Activated CD8-positive, alpha-beta memory T cell treated with anti-CD3 and anti-CD28 coated beads, Interleukin-2, amount 50 U/mL, for 4 hours (primary cell): ENCODE measurements around the gene COL12A1.
"Not testable (repeated sequence)": the region's sequence is repeated elsewhere in the genome, so short reads cannot be mapped to it uniquely, and the experiment has no call there.

ENCODE experiments used
- DNase-seq: peaks from one replicate; pipeline ENCODE4 v3.0.0-alpha.2; 2020

COL12A1 gene

DNA sequence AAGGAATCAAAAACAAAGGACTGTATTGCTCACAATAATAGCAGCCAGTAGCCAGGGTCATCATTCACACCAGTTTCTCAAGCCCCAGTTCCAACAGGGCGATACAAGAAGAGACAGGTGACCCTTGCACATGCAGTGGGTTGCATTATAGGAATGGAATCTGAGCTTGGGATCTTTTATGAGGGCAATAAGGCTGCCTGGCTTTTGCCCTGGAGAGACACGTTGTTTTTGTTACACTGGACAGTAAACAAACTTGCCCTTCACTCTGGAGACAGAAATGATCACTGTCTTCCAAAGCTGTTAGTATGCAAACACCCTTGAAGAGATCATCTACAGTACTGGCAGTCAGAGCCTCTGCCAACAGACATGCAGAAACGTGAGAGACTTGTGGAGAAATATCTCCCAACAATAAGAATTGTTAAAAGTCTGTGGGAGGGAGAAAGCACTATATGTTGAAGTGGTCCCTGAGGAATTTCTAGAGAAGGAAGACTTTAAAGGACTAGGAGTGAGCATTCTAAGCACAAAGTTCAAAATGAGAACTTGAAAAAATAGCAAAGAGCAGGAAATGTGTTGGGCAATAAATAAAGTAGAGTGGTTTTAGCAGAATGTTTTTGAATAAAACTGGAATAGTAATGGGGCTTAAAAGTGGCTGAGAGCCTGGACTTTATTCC, 6.2 kb upstream of the COL12A1 start:
- DNase-seq: no peak

DNA sequence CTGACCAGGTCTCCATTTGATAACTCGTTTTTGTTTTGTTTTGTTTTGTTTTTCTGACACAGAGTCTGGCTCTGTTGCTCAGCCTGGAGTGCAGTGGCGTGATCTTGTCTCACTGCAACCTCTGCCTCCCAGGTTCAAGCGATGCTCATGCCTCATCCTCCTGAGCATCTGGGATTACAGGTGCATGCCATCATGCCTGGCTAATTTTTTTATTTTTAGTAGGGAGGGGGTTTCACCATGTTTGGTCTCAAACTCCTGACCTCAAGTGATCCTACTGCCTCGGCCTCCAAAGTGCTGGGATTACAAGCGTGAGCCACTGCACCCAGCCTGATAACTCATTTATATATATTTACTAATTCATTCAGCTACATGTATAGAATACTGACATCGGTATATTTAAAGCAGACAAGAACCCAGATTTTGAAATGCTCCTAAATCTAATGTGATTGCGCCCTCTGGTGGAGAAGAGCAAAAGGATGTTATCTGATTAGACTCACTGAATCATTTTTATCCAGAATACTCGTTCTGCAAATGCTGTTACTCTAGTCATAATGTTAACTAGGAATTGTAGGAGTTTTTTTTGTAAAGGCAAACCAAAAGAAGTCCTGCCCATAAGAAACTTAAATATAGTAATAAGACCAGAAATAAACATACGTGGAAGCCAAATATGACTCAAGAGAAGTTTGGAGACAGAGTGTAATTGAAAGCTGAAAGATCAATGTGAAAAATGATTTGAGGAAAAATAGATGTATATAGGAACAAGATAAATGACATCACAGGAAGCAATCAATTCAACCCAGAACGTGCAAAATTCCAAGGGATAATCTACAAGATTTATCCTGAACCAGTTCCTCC, 5.3 kb upstream of the COL12A1 start:
- peak; percentile 40 for DNase-seq

GRCh38 chr6:75209184-75209723, 3.4 kb upstream of the COL12A1 start:
- no peak for DNase-seq

DNA sequence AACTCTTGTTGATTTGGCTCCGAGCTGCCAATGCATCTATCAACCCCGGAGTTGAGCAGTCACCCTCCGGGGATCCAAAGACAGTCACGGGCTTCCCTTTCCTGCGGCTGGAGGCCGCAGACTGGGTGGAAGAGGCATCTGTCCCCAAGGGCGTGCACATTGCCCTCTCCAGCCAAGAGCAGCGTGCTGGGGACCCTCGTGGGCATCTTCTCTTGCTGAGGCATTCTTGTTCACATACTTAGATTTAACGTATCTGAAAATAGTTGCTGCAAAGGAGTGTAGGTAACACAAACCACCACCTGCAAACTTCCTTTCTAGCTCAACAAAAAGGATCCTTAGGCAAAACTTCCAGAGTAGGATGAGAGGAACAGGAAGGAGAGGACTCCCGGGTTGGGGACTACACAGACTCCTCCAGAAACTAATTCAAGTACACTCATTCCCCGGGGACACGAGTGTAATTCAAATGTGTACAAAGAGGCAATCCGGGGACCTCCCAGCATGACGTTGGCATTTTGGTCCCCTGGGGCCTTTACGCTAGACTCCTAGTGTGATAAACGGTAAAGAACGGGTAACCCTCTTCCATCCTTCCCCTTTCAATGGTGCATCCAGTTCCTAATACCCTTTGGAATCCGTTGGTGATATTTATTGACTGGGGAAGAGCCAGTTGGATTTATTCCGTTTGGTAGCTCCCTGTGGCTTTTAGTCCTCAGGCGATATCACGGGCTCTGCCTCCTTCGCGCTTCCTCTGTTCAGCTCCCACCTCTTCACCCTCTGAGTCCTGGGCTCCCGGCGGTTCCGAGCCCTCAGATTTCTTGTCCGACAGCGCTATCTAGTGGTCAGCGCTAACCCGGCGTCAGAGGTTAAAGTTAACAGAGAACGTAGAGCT, 2.7 kb upstream of the COL12A1 start:
- DNase-seq: peak; percentile 79

DNA sequence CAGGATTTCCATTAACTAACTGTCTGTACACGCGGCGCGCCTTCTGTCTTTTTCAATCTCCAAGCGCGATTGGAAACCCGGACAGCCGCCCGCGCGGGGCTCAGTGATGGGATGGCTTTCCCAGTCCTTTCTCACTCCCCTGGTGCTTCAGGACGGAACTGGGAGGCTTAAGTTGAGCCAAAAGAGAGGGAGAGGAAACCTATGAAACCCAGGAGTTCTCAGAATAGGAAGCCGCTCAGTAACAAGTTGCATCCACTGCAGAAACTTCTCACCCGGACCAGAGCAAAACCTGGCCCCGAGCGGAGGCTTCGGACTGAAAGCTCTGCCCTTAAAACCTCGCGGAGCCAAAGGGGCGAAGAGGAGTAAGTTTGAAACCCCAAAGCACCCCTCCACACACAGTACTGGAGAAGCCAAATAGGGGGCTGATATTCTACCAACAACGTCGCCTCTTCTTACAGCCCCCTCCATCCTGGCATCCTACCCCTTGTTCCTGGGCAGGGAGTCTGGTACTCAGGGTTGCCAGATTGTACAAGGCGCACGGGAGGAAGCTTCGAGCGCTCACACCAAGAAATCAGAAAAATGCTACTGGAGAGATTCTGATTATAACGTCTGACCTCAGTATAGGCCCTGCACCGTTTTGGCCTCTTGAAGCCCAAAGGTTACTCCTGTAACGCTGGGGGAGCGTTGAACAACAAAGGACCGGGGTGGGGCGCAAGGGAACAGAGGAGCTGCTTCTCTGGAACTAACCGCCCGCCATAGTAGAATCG, 906 bp upstream of the COL12A1 start:
- no peak for DNase-seq

DNA sequence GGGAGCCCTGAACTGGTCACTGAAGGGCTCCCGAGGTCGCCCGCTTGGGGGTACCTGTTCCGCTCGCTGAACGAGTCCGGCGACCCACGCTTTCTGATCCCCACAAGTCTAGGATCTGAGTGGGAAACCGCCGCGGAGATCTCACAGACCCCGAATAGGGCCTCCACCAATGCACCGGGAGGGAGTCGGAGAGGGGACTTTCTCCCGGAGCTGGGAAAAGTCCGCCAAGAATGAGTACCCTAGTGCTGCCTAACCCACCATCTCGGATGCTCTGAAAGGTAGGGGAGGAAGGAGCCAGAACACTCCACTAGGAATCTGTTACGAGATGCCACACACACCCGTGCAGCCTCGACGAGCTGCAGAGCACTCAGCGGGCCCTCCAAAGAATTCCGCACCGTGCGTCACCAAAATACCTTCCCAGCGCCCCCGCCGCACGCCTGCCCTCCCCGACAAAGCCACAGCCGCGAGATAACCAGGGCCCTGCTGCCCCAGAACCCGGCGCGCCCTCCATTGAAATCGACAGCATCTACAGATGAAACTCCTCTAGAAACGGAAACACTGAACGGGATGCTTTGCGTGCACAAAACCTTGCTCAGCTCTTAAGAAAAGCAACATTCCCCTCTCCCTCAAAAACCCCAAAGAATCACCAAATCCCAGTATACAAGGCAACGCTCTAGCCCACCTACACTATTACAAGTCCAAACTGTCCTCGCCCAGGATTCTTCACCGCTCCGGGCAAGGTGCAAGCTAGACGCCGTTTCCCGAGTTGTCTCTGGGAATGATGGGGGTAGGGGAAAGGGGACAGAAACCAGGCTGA, 686 bp downstream of the COL12A1 start:
- DNase-seq: no peak

DNA sequence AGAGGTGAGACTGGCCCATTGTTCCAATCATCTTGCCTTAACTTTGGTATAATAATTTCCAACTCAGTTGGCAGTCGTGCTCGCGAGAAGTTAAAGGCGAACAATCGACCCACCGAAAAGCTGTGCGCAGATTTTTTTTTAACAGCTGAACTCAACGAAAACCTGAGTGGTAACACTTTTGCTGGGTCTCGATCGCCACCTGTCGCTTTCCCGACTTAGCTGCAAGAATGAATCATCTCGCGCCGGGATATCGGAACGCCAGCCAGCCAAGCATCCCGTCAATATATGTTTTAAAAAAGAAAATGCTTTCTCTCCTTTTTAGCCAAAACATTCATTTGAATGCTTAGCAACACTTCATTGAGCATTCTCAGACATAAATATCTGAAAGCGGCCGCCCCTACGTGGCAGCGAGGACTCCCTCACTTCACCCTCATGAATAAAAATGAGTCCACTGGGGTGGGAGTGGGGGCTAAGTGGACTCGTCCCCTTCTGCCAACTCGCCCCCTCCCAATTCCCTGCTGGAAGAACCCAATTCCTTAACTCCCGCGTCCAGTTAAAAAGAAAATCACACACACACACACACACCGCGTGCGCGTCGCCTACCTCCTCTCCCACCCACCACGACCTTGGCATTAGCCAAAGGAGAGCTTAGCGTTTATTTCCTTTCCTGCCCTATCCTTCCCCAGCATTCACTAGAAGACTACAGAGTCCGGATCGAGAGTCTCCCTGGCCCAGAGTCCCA, 1.5 kb downstream of the COL12A1 start:
- no peak for DNase-seq

- DNase-seq: no peak
Measured at GRCh38 chr6:75203721-75204120, 2.1 kb downstream of the COL12A1 start.

GRCh38 chr6:75202676-75203131, 3.1 kb downstream of the COL12A1 start:
- no peak for DNase-seq

GRCh38 chr6:75201901-75202672, 3.8 kb downstream of the COL12A1 start:
- DNase-seq: no peak

DNA sequence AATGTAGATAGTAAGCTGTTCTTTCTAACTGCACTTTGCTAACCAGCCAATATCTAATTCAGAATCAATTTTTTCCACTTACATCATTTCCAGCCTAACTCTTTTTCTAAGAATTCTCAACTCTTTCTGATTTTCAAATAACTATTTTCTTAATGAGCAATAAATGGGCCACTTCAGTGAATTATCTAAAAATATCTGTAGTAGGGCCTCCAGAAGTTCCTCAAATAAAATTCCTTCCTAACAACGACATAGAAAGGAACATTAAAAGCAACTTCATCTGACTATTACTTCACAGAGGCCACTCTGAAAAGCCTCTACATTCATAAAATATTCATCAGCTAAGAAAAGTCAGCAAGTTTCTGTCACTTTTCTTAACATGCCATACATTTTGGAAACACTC, 4.8 kb downstream of the COL12A1 start:
- no peak for DNase-seq

DNA sequence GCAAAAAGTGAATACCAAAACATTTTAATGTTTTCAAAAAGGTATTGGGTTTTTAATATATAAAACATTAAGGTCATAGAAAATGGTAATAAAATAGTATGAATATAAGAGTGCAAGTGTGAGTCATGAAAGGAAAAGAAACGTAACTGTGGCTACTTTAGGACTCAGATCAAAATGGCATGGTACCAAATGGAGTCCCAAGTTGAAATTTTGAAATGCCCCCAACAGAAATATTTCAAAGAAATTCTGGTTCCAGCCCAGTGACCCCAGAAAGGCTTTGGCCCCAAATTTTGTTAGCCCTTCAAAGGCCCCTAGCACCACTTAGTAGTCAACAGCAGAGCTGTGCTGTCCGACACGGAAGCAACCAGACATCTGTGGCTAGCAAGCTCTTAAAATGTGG, 6.0 kb downstream of the COL12A1 start:
- DNase-seq: no peak

DNA sequence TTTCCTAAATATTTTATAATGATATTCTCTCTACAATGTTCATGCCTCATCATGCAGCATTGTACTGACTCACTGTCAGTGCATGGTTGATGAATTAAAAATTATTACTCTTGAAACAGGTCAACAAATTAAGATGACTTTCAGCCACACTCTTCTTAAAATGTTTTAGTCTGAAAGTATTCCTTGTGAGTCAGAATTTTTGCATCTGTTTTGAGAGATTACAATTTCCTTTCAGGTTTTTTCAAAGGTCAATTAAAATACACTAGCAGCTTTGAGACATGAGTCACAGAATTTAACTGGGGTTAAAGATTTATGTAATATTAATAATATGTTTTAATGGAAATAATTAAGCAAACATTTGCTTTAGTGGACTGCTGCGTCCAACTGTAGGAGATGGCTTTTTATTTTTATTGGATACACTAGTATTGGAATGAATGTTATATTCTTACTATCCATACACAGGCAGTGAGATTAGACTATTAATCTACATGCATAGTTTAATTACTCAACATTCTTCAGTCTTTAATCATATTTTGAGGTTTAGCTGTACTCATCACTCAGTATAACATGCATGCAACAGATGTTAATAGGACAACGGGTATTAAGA, 9.7 kb downstream of the COL12A1 start:
- DNase-seq: no peak

- DNase-seq: no peak
Measured at GRCh38 chr6:75188221-75188925, 17.5 kb downstream of the COL12A1 start.

DNA sequence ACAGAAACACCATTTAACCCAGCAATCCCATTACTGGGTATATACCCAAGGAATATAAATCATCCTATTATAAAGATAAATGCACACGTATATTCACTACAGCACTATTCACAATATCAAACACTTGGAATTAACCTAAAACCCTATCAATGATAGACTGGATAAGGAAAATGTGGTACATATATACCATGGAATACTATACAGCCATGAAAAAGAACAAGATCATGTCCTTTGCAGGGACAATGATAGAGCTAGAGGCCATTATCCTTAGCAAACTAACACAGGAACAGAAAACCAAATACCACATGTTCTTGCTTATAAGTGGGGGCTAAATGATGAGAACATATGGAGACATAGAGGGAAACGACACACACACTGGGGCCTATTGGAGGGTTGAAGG, 19.3 kb downstream of the COL12A1 start:
- not testable (repeated sequence) for DNase-seq

DNA sequence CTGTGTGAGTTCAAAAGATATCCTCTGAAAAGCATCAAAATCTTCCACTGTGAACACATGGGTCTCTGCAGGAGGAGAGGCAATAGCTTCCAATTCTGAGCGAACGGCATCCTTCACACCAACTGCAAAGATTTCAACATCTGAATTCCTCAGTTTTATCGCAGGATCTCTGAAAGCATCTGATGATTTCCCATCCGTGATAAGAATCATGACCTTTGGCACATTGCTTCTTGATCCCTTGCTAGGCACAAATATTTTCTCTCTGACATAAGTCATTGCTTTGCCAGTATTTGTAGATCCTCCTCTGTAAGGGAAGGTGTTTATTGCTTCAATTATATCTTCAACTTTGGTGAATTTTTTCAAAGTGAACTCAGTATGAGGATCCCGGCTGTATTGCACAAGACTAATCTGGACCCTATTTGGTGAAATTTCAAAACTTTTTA, 22.7 kb downstream of the COL12A1 start:
- no peak for DNase-seq

DNA sequence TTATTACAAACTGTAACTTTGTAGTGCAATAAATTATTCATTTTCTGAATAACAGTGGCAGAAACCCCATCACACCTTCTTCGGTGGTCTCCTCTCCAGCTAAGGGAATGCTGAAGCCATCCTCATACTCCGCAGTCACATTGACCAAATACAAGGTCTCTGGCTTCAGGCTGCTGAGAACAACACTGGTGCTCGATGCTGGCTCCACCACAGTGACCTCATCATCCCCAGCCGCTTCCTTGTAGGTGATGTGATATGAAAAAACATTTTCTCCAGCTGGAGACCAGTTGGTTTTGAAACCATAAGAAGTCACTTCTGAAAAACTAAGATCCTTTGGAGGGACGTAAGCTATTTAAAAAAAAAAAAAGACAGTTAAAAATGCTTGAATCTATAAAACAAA, 25.0 kb downstream of the COL12A1 start:
- no peak for DNase-seq

DNA sequence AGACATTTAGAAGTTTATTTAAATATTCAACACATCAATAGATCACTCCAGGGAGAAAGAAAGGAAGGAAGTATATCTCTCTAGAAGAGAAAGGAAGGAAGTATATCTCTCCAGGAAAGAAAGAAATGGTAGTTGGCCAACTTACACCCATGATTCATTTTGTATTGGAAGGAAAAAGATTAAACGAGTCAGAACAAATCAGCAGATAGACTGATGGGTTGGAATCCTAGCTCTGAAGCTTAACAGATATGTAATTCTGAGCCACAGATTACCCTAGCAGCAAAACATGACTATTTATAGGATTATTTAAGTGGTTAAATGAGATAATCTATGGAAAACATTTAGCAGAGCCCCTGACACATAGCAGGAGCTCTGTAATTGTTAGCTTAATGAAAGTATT, 27.1 kb downstream of the COL12A1 start:
- no peak for DNase-seq
